HEK293 (cell line): ENCODE results near the gene SYNPO2.
"Not testable (repeated sequence)": the region's sequence is repeated elsewhere in the genome, so short reads cannot be mapped to it uniquely, and the experiment has no call there.

Experiments
- CTCF ChIA-PET: fragments of 350-600 bp; formaldehyde crosslinking; extraction: SDS; loops from one replicate; lab custom pipeline; 2021; ENCODE audit warnings: antibody characterized with exemption; lab: Yijun Ruan, JAX
- POLR2A ChIA-PET: fragments of 300-600 bp; formaldehyde crosslinking; extraction: SDS; loops from one replicate; lab custom pipeline; 2020; ENCODE audit warnings: antibody characterized with exemption, inconsistent platforms; lab: Yijun Ruan, JAX
- H3K27ac ChIP-seq: fragments of 200-500 bp; sonication (Bioruptor generic); 2 replicates; pipeline ENCODE4 v1.5.1; 2014; ENCODE audit warnings: low read depth, low read length, control low read depth, inconsistent platforms; ENCODE audit errors: extremely low read depth
- H3K36me3 ChIP-seq, 2 experiments: fragments of 200-500 bp in 1 of 2; sonication (Bioruptor generic) in 1 of 2; 1 replicate in 1 of 2; 2 replicates in 1 of 2; pipeline ENCODE4 v1.5.1; 2014 to 2017; ENCODE audit warnings: inconsistent platforms in 2 of 2, low read length in 2 of 2; ENCODE audit not compliant: control insufficient read depth in 2 of 2, insufficient read depth in 1 of 2
- H3K4me1 ChIP-seq: fragments of 200-500 bp; sonication (Bioruptor generic); 2 replicates; pipeline ENCODE4 v1.5.1; 2014; ENCODE audit warnings: mild to moderate bottlenecking, low read length, inconsistent platforms; ENCODE audit not compliant: control insufficient read depth, insufficient read depth
- H3K4me3 ChIP-seq: 2 replicates; pipeline ENCODE4 v1.5.1; 2011; ENCODE audit warnings: low read depth, mild to moderate bottlenecking, control low read depth, low read length, moderate library complexity
- H3K9me3 ChIP-seq: fragments of 200-500 bp; sonication (Bioruptor generic); 2 replicates; pipeline ENCODE4 v1.5.1; 2014; ENCODE audit warnings: low read depth, low read length, inconsistent platforms; ENCODE audit not compliant: control insufficient read depth, insufficient read depth
- BCL11B ChIP-seq: fragments of 450-650 bp; formaldehyde crosslinking; IDR thresholded peaks from 2 replicates; pipeline ENCODE4 v1.5.1; 2016; ENCODE audit warnings: low read depth, missing biosample characterization, missing genetic modification characterization
- CTCF ChIP-seq: fragments of 450-650 bp; formaldehyde crosslinking; IDR thresholded peaks from 2 replicates; pipeline ENCODE4 v1.5.1; 2016; ENCODE audit warnings: missing biosample characterization, missing genetic modification characterization
- KLF8 ChIP-seq: fragments of 450-650 bp; formaldehyde crosslinking; IDR thresholded peaks from 2 replicates; pipeline ENCODE4 v1.5.1; 2016; ENCODE audit warnings: missing biosample characterization, missing genetic modification characterization
- MEIS1 ChIP-seq: sonication (generic); formaldehyde crosslinking; IDR thresholded peaks from 2 replicates; pipeline ENCODE4 v1.8.1; 2022; ENCODE audit warnings: missing genetic modification reagents, mild to moderate bottlenecking, borderline replicate concordance
- PRDM1 ChIP-seq: fragments of 450-650 bp; formaldehyde crosslinking; IDR thresholded peaks from 2 replicates; pipeline ENCODE4; 2016; ENCODE audit warnings: missing biosample characterization, missing genetic modification characterization
- WT1 ChIP-seq: fragments of 450-650 bp; formaldehyde crosslinking; IDR thresholded peaks from 2 replicates; pipeline ENCODE4 v1.5.1; 2016; ENCODE audit warnings: missing biosample characterization, missing genetic modification characterization
- ZIC2 ChIP-seq: fragments of 450-650 bp; formaldehyde crosslinking; IDR thresholded peaks from 2 replicates; pipeline ENCODE4 v1.5.1; 2016; ENCODE audit warnings: missing biosample characterization, missing genetic modification characterization
- ZNF23 ChIP-seq: fragments of 450-650 bp; formaldehyde crosslinking; IDR thresholded peaks from 2 replicates; pipeline ENCODE4 v1.5.1; 2016; ENCODE audit warnings: missing biosample characterization, missing genetic modification characterization, borderline replicate concordance
- ZNF24 ChIP-seq: fragments of 450-650 bp; formaldehyde crosslinking; IDR thresholded peaks from 2 replicates; pipeline ENCODE4 v1.5.1; 2016; ENCODE audit warnings: missing biosample characterization, missing genetic modification characterization
- ZNF394 ChIP-seq: fragments of 450-650 bp; formaldehyde crosslinking; IDR thresholded peaks from 2 replicates; pipeline ENCODE4 v1.5.1; 2016; ENCODE audit warnings: missing biosample characterization, missing genetic modification characterization, mild to moderate bottlenecking, moderate library complexity, borderline replicate concordance
- ZNF521 ChIP-seq: fragments of 450-650 bp; formaldehyde crosslinking; IDR thresholded peaks from 2 replicates; pipeline ENCODE4 v1.5.1; 2017; ENCODE audit warnings: missing biosample characterization, mild to moderate bottlenecking, missing genetic modification characterization
- ZNF549 ChIP-seq: fragments of 450-650 bp; IDR thresholded peaks from 2 replicates; pipeline ENCODE4 v1.5.1; 2018; ENCODE audit warnings: missing biosample characterization, missing genetic modification characterization, mild to moderate bottlenecking, inconsistent platforms, moderate library complexity
- ZNF558 ChIP-seq: fragments of 450-650 bp; formaldehyde crosslinking; IDR thresholded peaks from 2 replicates; pipeline ENCODE4 v1.5.1; 2016; ENCODE audit warnings: missing biosample characterization, missing genetic modification characterization
- ZNF571 ChIP-seq: fragments of 450-650 bp; formaldehyde crosslinking; IDR thresholded peaks from 2 replicates; pipeline ENCODE4 v1.5.0; 2017; ENCODE audit warnings: missing biosample characterization, missing genetic modification characterization
- ZNF624 ChIP-seq: fragments of 450-650 bp; formaldehyde crosslinking; IDR thresholded peaks from 2 replicates; pipeline ENCODE4 v1.5.1; 2017; ENCODE audit warnings: missing biosample characterization, missing genetic modification characterization
- ZNF747 ChIP-seq: fragments of 450-650 bp; formaldehyde crosslinking; IDR thresholded peaks from 2 replicates; pipeline ENCODE4 v1.5.1; 2016; ENCODE audit warnings: missing biosample characterization, missing genetic modification characterization
- ZNF777 ChIP-seq: fragments of 450-650 bp; formaldehyde crosslinking; IDR thresholded peaks from 2 replicates; pipeline ENCODE4 v1.5.1; 2017; ENCODE audit warnings: missing biosample characterization, missing genetic modification characterization, borderline replicate concordance
- TF ChIP-seq, protein P1 (sequence below): fragments of 450-650 bp; formaldehyde crosslinking; IDR thresholded peaks from 2 replicates; pipeline ENCODE4 v1.5.1; 2016; ENCODE audit warnings: missing biosample characterization, missing genetic modification characterization, borderline replicate concordance
- TF ChIP-seq, protein P2 (sequence below): fragments of 450-650 bp; formaldehyde crosslinking; IDR thresholded peaks from 2 replicates; pipeline ENCODE4 v1.5.1; 2016; ENCODE audit warnings: missing biosample characterization, missing genetic modification characterization, borderline replicate concordance
- TF ChIP-seq, protein P3 (sequence below): fragments of 450-650 bp; formaldehyde crosslinking; IDR thresholded peaks from 2 replicates; pipeline ENCODE4 v1.5.1; 2016; ENCODE audit warnings: missing biosample characterization, missing genetic modification characterization
- TF ChIP-seq, protein P4 (sequence below): fragments of 450-650 bp; formaldehyde crosslinking; IDR thresholded peaks from 2 replicates; pipeline ENCODE4 v1.5.1; 2016; ENCODE audit warnings: missing biosample characterization, missing genetic modification characterization, low read depth

The SYNPO2 gene

DNA sequence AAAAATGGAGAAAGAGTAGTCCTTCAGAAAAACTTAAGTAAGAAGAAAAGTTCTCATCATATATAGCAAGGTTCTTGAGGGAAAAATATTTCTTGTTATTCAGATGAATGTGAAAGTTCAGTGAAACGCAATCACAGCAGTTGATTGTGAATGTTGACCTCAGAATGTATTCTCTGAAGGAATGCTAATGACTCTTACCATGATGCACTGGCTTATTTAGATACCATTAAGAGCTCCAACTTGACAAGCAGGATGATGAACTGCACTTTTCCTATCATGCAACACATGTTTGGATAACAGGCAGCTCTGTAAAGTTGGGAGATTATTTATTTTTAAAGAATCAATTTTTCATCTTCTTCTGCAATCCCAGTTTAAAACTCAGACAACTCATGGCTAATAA, 131.5 kb downstream of the SYNPO2 start:
- H3K4me3 ChIP-seq = no peak overlapping the region
- no peaks in the 10 kb centered on the region for H3K9me3 ChIP-seq
- H3K36me3 ChIP-seq = no peaks in the 10 kb centered on the region
- peaks cover 1% of the 10 kb centered on the region for H3K4me1 ChIP-seq
- CTCF ChIA-PET = no interaction called here
- POLR2A ChIA-PET = no interaction called here
- no peak overlapping the region for H3K27ac ChIP-seq
- TF ChIP-seq, protein P1, sequence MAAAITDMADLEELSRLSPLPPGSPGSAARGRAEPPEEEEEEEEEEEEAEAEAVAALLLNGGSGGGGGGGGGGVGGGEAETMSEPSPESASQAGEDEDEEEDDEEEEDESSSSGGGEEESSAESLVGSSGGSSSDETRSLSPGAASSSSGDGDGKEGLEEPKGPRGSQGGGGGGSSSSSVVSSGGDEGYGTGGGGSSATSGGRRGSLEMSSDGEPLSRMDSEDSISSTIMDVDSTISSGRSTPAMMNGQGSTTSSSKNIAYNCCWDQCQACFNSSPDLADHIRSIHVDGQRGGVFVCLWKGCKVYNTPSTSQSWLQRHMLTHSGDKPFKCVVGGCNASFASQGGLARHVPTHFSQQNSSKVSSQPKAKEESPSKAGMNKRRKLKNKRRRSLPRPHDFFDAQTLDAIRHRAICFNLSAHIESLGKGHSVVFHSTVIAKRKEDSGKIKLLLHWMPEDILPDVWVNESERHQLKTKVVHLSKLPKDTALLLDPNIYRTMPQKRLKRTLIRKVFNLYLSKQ (tag by site-specific recombination) = no peak
- no peak for TF ChIP-seq MEIS1
- TF ChIP-seq ZNF777 (tag by site-specific recombination) = no peak
- TF ChIP-seq ZNF571 (tag by site-specific recombination) = no peak
- no peak for TF ChIP-seq KLF8 (tag by site-specific recombination)

- H3K4me3 ChIP-seq, CTCF ChIA-PET, H3K36me3 ChIP-seq, H3K4me1 ChIP-seq, H3K27ac ChIP-seq, POLR2A ChIA-PET, H3K9me3 ChIP-seq: not testable (repeated sequence)
Observed at GRCh38 chr4:119022520-119022919, 133.9 kb downstream of the SYNPO2 start.

- TF ChIP-seq WT1 (tag by site-specific recombination) (no peak), ZIC2 (tag by site-specific recombination) (no peak), ZNF23 (tag by site-specific recombination) (no peak), ZNF624 (no peak), ZNF24 (tag by site-specific recombination) (no peak), ZNF394 (tag by site-specific recombination) (no peak), ZNF747 (no peak), BCL11B (no peak), ZNF558 (no peak), ZNF521 (tag by site-specific recombination) (no peak), ZNF549 (tag by site-specific recombination) (no peak), CTCF (tag by site-specific recombination) (no peak), PRDM1 (tag by site-specific recombination) (no peak)
- TF ChIP-seq, protein P2, sequence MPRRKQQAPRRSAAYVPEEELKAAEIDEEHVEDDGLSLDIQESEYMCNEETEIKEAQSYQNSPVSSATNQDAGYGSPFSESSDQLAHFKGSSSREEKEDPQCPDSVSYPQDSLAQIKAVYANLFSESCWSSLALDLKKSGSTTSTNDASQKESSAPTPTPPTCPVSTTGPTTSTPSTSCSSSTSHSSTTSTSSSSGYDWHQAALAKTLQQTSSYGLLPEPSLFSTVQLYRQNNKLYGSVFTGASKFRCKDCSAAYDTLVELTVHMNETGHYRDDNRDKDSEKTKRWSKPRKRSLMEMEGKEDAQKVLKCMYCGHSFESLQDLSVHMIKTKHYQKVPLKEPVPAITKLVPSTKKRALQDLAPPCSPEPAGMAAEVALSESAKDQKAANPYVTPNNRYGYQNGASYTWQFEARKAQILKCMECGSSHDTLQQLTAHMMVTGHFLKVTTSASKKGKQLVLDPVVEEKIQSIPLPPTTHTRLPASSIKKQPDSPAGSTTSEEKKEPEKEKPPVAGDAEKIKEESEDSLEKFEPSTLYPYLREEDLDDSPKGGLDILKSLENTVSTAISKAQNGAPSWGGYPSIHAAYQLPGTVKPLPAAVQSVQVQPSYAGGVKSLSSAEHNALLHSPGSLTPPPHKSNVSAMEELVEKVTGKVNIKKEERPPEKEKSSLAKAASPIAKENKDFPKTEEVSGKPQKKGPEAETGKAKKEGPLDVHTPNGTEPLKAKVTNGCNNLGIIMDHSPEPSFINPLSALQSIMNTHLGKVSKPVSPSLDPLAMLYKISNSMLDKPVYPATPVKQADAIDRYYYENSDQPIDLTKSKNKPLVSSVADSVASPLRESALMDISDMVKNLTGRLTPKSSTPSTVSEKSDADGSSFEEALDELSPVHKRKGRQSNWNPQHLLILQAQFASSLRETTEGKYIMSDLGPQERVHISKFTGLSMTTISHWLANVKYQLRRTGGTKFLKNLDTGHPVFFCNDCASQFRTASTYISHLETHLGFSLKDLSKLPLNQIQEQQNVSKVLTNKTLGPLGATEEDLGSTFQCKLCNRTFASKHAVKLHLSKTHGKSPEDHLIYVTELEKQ (tag by site-specific recombination) = no peak
- TF ChIP-seq, protein P3, sequence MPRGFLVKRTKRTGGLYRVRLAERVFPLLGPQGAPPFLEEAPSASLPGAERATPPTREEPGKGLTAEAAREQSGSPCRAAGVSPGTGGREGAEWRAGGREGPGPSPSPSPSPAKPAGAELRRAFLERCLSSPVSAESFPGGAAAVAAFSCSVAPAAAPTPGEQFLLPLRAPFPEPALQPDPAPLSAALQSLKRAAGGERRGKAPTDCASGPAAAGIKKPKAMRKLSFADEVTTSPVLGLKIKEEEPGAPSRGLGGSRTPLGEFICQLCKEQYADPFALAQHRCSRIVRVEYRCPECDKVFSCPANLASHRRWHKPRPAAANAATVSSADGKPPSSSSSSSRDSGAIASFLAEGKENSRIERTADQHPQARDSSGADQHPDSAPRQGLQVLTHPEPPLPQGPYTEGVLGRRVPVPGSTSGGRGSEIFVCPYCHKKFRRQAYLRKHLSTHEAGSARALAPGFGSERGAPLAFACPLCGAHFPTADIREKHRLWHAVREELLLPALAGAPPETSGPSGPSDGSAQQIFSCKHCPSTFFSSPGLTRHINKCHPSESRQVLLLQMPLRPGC (tag by site-specific recombination) = no peak
- TF ChIP-seq, protein P4, sequence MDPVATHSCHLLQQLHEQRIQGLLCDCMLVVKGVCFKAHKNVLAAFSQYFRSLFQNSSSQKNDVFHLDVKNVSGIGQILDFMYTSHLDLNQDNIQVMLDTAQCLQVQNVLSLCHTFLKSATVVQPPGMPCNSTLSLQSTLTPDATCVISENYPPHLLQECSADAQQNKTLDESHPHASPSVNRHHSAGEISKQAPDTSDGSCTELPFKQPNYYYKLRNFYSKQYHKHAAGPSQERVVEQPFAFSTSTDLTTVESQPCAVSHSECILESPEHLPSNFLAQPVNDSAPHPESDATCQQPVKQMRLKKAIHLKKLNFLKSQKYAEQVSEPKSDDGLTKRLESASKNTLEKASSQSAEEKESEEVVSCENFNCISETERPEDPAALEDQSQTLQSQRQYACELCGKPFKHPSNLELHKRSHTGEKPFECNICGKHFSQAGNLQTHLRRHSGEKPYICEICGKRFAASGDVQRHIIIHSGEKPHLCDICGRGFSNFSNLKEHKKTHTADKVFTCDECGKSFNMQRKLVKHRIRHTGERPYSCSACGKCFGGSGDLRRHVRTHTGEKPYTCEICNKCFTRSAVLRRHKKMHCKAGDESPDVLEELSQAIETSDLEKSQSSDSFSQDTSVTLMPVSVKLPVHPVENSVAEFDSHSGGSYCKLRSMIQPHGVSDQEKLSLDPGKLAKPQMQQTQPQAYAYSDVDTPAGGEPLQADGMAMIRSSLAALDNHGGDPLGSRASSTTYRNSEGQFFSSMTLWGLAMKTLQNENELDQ = no peak
- Histone ChIP-seq H3K36me3 (no peaks in the 10 kb centered on the region), H3K27ac (no peak overlapping the region), H3K4me3 (no peak overlapping the region), H3K4me1 (peaks cover 4% of the 10 kb centered on the region), H3K9me3 (no peaks in the 10 kb centered on the region)
- POLR2A ChIA-PET = no interaction called here
- CTCF ChIA-PET = no interaction called here
Observed at GRCh38 chr4:119024102-119024501, 135.4 kb downstream of the SYNPO2 start.
